ENCODE results near the gene POLRMT. TPM values are rescaled to one million over a fixed set of nuclear protein-coding genes. Genes with fewer than 3 reads are reported as not detected.
A peak's percentile ranks its signal among the peaks of the same experiment; 100 is the strongest.

POLRMT gene
- total RNA-seq, 1 donor: 16.8 TPM

DNA sequence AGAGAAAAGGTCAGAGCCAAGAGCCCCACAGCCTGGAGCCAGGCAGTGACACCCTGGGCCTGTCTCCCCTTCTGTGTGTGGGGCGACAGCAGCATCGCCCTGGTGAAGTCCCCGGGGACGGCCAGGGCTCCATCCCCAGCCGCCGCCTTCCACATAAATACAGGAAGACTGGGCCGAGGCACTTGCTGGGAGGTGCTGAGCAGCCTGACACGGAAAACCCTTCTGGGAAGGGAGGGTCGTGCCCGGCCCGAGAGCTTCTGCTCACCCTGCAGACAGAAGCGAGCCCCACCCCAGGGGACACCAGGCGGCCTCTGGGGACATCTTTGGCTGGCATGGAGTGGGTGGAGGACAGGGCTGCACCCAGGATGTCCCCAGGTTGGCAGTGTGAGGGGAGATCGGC lies 11.5 kb upstream of the POLRMT start:
- Histone ChIP-seq H3K27me3 (ENCODE audit: insufficient read depth, low read length) (no peaks in the 10 kb centered on the region), H3K4me1 (ENCODE audit: insufficient read depth, low read length) (no peaks in the 10 kb centered on the region), H3K9me3 (ENCODE audit: low read depth, low read length) (no peaks in the 10 kb centered on the region), H3K4me3 (ENCODE audit: low read length) (no peak overlapping the region)

DNA sequence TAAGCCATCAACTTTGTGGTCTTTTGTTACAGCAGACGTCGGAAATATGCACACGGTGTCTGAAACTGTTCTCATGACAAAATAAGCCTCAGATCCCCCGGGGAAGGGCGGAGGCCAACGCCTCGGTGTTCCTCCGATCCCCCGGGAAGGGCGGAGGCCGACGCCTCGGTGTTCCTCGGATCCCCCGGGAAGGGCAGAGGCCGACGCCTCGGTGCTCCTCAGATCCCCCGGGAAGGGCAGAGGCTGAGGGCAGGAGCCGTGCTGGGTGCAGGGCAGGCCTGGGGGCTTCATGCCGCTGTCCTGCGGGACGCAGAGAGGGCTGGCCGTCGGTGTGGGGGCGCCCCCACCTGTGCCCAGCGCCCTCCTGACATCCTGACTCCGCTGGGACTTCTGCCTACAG lies 11.0 kb upstream of the POLRMT start:
- H3K4me1 ChIP-seq (ENCODE audit: insufficient read depth, low read length): peaks cover 1% of the 10 kb centered on the region

DNA sequence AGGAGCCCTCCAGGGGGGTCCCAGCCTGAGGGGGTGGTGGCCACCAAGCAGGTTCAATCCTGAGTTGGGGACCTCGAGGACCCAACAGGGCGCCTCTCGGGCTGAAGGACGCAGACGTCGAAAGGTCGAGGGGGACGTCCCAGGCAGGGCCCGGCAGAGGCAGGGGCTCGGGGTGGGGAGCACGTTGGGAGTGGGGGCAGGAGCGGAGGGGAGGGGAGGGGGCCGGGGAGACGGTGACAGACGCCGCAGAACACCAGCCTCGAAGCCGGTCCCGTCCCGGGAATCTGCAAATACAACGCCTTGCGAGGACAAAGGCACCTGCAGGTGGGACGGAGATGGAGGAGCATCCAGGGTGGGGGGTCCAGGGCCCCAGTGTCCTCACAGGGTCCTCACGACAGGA lies 10.4 kb upstream of the POLRMT start:
- H3K4me3 ChIP-seq (ENCODE audit: low read length): no peak overlapping the region
- no peaks in the 10 kb centered on the region for H3K9me3 ChIP-seq (ENCODE audit: low read depth, low read length)
- no peaks in the 10 kb centered on the region for H3K27me3 ChIP-seq (ENCODE audit: insufficient read depth, low read length)
- peaks cover 7% of the 10 kb centered on the region for H3K4me1 ChIP-seq (ENCODE audit: insufficient read depth, low read length)

More for the DNA sequence above, 11.0 kb upstream of the POLRMT start:
- no peaks in the 10 kb centered on the region for H3K27me3 ChIP-seq (ENCODE audit: insufficient read depth, low read length)
- H3K4me3 ChIP-seq (ENCODE audit: low read length): no peak overlapping the region
- no peaks in the 10 kb centered on the region for H3K9me3 ChIP-seq (ENCODE audit: low read depth, low read length)

DNA sequence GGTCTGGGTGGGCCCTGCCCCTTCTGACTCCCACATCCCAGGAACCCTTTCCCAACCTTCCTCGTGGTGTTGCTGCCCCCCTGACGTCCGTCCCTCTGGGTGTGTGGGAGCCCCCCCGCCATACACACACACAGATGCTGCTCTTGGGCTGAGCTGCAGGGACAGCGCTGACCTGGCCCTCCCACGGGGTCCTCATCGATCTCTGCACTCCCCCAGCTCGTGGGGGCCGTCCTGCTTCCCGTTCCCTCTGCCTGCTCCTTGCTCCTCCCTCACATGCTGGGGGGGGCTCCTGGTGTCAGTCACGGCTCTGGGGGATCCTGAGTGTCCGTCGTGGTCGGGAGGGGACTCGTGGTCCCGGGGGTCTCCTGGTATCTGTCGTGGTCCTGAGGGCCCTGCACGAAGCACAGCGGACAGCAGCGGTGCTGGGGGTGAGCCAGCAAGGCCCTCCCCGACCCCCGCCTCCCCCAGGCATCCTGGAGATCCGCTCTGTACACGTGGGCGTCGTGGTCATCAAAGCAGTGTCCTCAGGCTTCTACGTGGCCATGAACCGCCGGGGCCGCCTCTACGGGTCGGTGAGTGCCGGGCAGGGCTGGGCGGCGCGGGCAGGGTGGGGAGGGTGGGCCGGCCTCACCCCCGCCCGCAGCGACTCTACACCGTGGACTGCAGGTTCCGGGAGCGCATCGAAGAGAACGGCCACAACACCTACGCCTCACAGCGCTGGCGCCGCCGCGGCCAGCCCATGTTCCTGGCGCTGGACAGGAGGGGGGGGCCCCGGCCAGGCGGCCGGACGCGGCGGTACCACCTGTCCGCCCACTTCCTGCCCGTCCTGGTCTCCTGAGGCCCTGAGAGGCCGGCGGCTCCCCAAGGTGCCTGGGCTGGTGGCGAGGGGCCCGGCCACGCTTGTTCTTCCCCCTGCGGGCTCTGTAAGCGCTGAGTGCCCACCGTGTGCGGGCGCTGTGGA lies 9.7 kb upstream of the POLRMT start:
- H3K4me3 ChIP-seq (ENCODE audit: low read length): no peak overlapping the region
- no peaks in the 10 kb centered on the region for H3K27me3 ChIP-seq (ENCODE audit: insufficient read depth, low read length)
- H3K4me1 ChIP-seq (ENCODE audit: insufficient read depth, low read length): peaks cover 12% of the 10 kb centered on the region
- H3K9me3 ChIP-seq (ENCODE audit: low read depth, low read length): no peaks in the 10 kb centered on the region

DNA sequence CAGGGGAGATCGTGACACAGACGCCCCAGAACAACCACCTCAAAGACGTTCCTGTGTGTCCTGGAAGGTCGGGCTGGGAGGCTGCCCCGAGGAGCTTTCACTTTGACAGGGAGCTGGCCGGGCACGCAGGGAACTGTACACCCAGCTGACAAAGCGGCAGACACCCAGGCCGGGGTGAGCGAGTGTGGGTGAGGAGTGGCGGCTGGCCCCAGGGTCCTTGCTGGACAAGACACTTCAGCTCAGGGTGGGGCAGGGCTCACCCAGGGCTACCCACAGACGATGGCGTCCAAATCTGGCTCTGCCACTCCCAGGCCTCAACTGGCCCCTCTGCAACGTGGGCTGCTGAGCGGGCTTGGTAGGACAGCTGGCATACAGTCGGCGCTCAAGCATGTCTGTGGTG lies 8.4 kb upstream of the POLRMT start:
- H3K9me3 ChIP-seq (ENCODE audit: low read depth, low read length): no peaks in the 10 kb centered on the region
- H3K4me3 ChIP-seq (ENCODE audit: low read length): no peak overlapping the region
- peaks cover 12% of the 10 kb centered on the region for H3K4me1 ChIP-seq (ENCODE audit: insufficient read depth, low read length)
- H3K27me3 ChIP-seq (ENCODE audit: insufficient read depth, low read length): no peaks in the 10 kb centered on the region

DNA sequence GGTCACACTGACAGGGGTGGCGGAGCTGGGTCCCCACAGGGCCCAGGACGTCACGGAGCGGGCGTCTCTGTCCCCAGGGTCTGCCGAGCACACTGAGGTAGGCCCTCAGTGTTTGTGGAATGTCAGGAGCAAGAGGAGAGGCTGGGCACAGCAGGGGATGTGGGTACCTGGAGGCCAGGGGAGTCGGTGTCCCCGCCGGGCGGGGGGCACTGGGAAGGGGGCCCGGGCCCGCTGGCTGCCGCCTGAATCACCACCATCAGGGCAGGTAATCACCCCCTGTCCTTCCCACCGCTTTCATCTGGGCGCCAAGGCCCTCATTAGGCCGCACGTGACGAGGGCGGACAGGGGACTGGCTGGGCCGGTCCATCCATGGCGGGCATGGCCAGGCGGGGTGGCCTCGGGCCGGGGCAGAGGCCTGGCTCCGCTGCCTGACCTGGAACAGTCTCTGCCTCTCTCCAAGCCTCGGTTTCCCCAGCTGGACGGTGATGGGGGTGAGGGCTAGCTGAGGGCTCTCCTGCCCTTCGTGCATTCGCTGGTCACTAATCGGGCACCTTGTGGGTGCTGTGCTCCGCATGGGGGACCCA lies 7.4 kb upstream of the POLRMT start:
- Histone ChIP-seq H3K9me3 (ENCODE audit: low read depth, low read length) (no peaks in the 10 kb centered on the region), H3K4me1 (ENCODE audit: insufficient read depth, low read length) (peaks cover 12% of the 10 kb centered on the region), H3K27me3 (ENCODE audit: insufficient read depth, low read length) (no peaks in the 10 kb centered on the region), H3K4me3 (ENCODE audit: low read length) (no peak overlapping the region)

DNA sequence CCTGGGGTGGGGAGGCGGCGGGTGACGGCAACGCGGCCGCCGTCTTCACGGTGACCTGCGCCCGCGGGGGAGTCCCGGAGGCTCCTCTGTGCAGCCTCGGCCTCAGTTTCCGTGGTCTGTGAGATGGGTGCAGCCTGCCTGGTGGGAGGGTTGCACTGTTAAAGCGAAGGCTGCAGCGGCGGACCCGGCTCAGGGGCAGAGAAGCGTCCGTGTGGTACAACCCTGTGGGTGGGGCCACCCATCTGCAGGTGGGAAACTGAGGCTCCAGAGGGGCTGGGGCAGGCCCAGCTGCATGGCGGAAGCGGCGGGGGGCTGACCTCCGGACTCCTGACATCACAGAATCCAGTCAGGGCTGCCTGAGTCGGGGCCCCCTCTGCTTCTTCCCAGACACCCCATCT lies 6.8 kb upstream of the POLRMT start:
- Histone ChIP-seq H3K4me1 (ENCODE audit: insufficient read depth, low read length) (peaks cover 12% of the 10 kb centered on the region), H3K27me3 (ENCODE audit: insufficient read depth, low read length) (no peaks in the 10 kb centered on the region), H3K4me3 (ENCODE audit: low read length) (no peak overlapping the region), H3K9me3 (ENCODE audit: low read depth, low read length) (no peaks in the 10 kb centered on the region)

DNA sequence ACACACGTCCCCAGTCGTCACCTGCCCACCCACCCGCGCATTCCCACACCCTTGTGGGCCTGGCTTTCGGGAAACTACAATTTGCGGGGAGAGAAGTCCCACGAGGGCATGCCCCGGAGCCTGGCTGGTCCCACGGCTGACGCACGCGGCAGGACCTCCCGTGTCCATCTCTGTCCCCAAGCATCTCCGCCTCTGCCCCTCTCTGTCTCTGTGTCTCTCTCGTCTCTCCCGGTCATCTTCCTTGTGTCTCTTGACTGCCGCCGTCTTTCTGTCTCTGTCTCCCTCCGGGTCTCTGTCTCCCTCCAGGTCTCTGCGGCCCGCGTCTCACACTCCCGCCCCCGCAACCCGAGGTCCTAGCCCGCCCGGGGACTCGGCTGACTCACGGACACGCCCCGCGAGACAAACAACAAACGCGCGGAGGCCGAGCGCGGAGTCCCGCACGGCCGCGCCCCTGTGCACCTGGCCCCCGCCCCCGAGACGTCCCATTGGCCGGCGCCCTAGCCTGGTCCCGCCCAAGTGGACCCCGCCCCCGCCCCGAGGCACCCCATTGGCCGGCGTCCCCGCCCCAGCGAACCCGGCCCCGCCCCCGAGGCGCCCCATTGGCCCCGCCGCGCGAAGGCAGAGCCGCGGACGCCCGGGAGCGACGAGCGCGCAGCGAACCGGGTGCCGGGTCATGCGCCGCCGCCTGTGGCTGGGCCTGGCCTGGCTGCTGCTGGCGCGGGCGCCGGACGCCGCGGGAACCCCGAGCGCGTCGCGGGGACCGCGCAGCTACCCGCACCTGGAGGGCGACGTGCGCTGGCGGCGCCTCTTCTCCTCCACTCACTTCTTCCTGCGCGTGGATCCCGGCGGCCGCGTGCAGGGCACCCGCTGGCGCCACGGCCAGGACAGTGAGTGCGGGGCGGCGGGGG lies 6.2 kb upstream of the POLRMT start, which contains the start of gene FGF22:
TSS of gene FGF22 (plus strand) at position 627 of the 908 bp plus-strand sequence. CDS start at position 674, 47 bp downstream.
- Histone ChIP-seq H3K4me3 (ENCODE audit: low read length) (no peak within 1 kb of the TSS), H3K4me1 (ENCODE audit: insufficient read depth, low read length) (peaks cover 12% of the 10 kb centered on the region), H3K27me3 (ENCODE audit: insufficient read depth, low read length) (no peaks in the 10 kb centered on the region), H3K9me3 (ENCODE audit: low read depth, low read length) (no peaks in the 10 kb centered on the region)

DNA sequence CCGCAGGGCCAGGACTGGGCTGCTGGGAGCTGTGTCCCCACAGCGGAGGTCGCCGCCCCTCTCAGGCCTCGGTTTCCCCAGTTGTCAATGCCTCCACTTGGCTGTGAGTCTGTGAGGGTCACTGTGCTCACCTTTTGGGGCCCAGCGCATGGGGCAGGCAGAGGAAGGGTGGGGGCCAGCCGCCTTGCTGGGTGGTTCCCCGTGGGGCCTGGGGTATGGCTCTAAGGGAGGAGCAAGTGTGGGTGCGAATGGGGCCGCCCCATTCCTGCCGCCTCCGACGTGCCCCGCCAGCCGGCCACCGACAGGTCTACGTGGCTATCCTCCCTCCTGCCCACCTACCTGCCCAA lies 5.5 kb upstream of the POLRMT start:
- Histone ChIP-seq H3K4me3 (ENCODE audit: low read length) (no peak overlapping the region), H3K4me1 (ENCODE audit: insufficient read depth, low read length) (peaks cover 18% of the 10 kb centered on the region), H3K9me3 (ENCODE audit: low read depth, low read length) (no peaks in the 10 kb centered on the region), H3K27me3 (ENCODE audit: insufficient read depth, low read length) (no peaks in the 10 kb centered on the region)

DNA sequence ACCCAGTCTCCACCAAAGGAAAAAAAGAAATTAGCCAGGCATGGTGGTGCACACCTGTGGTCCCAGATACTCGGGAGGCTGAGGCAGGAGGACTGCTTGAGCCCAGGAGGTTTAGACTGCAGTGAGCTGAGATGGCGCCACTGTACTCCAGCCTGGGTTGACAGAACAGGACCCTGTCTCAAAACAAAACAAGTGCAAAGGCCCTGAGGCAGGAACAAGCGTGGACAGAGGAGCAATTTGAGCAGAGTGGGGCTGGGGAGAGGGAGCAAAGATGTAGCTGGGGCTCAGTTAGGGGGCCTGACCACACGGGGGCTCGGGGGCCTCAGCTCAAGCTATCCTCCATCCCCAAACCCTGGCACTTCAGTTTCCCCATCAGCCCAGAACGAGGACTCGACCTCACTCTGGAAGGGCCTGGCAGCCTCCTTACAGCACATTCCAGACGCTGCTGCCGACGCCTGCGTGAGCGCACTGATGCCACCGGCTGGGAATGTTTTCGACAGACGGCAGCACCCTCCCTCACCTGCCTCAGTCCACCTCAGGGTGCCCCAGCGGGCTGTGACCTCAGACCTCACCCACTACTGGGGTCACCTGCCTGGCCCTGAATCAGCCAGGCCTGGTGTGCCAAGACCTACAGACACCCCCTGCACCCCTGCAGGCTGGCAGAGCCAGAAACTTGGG lies 1.8 kb upstream of the POLRMT start:
- H3K27me3 ChIP-seq (ENCODE audit: insufficient read depth, low read length): no peaks in the 10 kb centered on the region
- no peak overlapping the region for H3K4me3 ChIP-seq (ENCODE audit: low read length)
- H3K4me1 ChIP-seq (ENCODE audit: insufficient read depth, low read length): peaks cover 35% of the 10 kb centered on the region
- no peaks in the 10 kb centered on the region for H3K9me3 ChIP-seq (ENCODE audit: low read depth, low read length)

DNA sequence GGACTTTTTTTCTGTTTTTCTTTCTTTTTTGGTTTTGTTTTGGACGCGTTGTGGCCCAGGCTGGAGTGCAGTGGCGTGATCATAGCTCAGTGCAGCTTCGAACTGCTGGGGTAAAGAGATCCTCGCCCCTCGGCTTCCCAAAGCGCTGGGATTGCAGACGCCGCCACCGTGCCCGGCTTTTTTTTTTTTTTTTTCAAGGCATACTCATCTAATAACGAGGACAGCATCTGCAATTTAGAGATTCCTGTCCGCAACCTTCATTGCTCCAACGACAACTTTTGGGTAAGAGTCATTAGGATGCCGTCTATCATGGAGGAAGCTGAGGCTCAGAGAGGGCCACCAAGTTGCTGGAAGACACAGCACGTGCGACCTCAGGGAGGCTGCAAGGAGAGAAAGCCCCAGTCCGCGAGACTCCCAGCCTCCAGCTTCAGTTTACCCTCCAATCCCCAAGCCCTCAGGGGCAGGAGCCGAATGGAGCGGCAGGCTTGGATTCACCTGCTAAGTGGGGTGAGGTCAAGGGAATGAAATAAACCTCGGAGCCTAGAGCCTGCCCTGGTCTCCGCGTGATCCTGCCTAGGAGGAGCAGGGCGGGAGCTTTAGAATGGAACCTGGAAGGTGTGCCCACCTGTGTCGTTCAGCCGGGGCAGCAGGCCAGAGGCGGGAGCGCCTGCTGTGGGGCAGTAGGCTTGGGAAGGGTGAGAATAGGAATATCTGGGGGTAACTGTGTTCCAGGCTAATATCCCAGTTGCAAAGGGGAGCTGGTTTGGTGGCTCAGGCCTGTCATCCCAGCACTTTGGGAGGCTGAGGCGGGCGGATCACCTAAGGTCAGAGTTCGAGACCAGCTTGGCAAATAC lies 676 bp upstream of the POLRMT start:
- H3K4me3 ChIP-seq (ENCODE audit: low read length): peak overlapping the region; percentile 80
- H3K4me1 ChIP-seq (ENCODE audit: insufficient read depth, low read length): peaks cover 30% of the 10 kb centered on the region
- no peaks in the 10 kb centered on the region for H3K27me3 ChIP-seq (ENCODE audit: insufficient read depth, low read length)
- H3K9me3 ChIP-seq (ENCODE audit: low read depth, low read length): no peaks in the 10 kb centered on the region

DNA sequence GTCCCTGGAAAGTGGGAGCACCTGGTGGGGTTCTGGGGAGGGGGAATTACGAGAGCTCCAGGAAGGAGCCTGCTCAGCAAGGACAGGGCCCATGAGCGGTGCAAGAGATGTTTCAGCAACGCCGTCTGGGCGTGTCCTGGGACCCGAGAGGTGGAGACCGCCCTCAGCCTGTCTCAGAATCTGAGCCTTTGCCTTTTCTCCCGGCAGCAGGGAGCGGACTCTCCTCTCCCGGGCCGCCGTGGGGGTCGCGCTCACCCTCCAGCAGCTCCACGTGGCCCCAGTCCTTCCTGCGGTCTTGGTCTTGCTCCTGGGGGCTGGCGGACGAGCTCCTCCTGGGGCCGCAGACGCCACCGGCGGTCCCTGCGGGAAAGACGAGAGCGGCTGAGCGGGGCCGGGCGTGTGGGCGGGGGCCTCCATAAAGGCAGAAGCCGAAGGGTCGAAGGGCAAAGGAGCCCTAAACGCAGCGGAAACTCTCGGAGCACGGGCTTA lies 714 bp downstream of the POLRMT start:
- no peaks in the 10 kb centered on the region for H3K9me3 ChIP-seq (ENCODE audit: low read depth, low read length)
- no peaks in the 10 kb centered on the region for H3K27me3 ChIP-seq (ENCODE audit: insufficient read depth, low read length)
- peak overlapping the region; percentile 80 for H3K4me3 ChIP-seq (ENCODE audit: low read length)
- H3K4me1 ChIP-seq (ENCODE audit: insufficient read depth, low read length): peaks cover 22% of the 10 kb centered on the region

DNA sequence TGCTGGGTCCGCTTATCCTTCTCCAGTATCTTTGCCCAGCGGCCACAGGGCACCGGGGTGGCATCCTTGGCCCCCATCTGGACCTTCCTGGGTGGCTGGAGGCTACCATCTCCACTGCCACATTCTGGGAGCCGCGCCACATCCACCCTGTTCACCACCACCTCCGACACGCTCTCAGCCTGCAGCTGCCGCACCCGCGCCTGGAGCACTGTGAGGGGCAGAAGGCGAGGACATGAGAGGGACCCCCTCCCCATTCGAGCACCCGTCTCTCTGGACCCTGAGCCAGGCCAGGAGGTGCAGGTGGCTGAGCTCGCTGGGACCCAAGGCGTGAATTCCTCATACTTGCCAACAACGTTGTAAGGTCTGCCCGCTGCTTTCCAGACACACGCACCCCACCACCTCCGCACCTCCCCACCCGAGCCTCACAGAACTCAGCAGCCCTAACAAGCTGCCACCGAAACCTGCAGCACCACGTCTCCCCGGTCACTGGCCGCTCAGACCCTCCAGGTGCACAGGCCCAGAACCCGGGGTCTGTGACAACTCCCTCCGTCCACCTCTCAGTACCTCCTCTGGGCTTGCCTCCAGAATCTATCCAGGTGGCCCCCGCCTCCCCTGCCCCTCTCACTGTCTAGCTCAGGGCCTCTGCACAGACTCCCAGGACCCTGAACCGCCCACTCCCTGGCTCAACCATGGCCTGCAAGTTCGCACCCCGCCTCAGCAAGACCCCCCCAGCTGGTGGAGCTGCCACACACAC lies 3.2 kb downstream of the POLRMT start:
- Histone ChIP-seq H3K4me3 (ENCODE audit: low read length) (no peak overlapping the region), H3K27me3 (ENCODE audit: insufficient read depth, low read length) (no peaks in the 10 kb centered on the region), H3K9me3 (ENCODE audit: low read depth, low read length) (no peaks in the 10 kb centered on the region), H3K4me1 (ENCODE audit: insufficient read depth, low read length) (peaks cover 22% of the 10 kb centered on the region)

All from mononuclear cell (primary cell).